Stimulated activated CD4-positive, alpha-beta T cell treated with anti-CD3 and anti-CD28 coated beads, TNF-alpha, amount 100 ng/mL, for 1 hour (primary cell): ENCODE results near the gene ZDHHC16.

Experiments used
- DNase-seq, 3 donors: peaks; one replicate each; pipeline ENCODE4 v3.0.0-alpha.2; 2020; ENCODE audit warnings: low read depth in 3 of 3, low spot score in 1 of 3

Gene ZDHHC16

DNA sequence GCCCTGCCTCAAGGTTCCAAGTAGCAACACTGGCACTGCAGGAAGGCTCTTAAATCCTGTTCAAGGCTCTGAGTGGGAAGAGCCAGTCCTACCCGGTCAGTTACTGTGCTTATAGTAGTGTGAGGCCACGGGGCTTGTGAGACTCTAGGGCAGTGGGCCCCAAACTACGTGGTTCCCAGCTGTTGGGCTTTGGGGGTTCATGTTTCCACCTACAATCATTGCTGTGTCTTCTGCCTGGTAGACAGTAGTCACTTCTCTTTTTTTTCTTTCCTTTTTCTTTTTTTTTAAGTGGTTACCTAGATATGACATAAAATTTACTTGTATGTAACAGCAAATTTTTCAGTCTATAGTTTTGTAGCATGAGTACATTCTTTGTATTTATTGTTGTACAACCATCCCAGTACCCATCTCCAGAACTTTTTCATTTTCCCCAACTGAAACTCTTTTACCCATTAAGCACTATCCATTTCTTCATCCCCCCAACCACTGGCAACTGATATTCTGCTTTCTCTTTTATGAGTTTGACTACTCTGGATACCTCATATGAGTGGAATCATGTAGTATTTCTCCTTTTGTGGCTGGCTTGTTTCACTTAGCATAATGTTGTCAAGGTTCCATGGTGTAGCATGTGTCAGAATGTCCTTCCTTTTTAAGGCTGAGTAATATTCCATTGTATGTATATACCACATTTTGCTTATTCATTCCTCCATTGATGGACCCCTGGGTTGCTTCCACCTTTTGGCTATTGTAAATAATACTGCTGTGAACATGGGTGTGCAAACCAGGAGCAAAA is 60.4 kb downstream of the ZDHHC16 start:
- no peak for DNase-seq
